ENCODE results near the gene ELMO1.

DNA sequence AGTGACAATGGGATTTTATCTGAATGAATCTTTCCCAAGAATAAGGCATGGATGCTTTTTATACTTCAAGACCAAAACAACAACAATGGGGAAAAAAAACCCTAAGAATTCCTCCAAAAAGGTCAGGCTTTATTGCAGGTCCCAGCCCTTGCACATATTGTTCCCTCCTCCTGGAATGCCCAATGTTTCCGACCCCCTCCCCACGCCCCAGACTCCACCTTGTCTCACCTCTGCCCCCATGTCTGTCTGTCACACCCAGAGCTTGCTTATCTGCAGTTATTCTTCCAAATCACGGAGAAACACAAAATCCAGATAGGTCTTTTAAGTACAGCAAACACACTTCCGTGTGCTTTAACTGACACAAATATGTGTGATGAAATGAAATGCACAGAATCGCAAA lies 43.5 kb downstream of the ELMO1 start:
- TF ChIP-seq CTCF (IDR thresholded peaks at IDR 0.05; ENCODE audit: low read depth, low read length, missing input control) (no peak), JUND (IDR thresholded peaks at IDR 0.05) (no peak), FOXA1 (IDR thresholded peaks at IDR 0.05) (no peak), RAD21 (IDR thresholded peaks at IDR 0.05) (no peak), GABPA (IDR thresholded peaks at IDR 0.05 in 1 of 2, conservative IDR thresholded peaks at IDR 0.05 in 1 of 2) (no peak), TAF1 (conservative IDR thresholded peaks at IDR 0.05) (no peak)
- TF ChIP-seq, protein P1, sequence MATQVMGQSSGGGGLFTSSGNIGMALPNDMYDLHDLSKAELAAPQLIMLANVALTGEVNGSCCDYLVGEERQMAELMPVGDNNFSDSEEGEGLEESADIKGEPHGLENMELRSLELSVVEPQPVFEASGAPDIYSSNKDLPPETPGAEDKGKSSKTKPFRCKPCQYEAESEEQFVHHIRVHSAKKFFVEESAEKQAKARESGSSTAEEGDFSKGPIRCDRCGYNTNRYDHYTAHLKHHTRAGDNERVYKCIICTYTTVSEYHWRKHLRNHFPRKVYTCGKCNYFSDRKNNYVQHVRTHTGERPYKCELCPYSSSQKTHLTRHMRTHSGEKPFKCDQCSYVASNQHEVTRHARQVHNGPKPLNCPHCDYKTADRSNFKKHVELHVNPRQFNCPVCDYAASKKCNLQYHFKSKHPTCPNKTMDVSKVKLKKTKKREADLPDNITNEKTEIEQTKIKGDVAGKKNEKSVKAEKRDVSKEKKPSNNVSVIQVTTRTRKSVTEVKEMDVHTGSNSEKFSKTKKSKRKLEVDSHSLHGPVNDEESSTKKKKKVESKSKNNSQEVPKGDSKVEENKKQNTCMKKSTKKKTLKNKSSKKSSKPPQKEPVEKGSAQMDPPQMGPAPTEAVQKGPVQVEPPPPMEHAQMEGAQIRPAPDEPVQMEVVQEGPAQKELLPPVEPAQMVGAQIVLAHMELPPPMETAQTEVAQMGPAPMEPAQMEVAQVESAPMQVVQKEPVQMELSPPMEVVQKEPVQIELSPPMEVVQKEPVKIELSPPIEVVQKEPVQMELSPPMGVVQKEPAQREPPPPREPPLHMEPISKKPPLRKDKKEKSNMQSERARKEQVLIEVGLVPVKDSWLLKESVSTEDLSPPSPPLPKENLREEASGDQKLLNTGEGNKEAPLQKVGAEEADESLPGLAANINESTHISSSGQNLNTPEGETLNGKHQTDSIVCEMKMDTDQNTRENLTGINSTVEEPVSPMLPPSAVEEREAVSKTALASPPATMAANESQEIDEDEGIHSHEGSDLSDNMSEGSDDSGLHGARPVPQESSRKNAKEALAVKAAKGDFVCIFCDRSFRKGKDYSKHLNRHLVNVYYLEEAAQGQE (IDR thresholded peaks at IDR 0.05): no peak
- TF ChIP-seq, protein P2, sequence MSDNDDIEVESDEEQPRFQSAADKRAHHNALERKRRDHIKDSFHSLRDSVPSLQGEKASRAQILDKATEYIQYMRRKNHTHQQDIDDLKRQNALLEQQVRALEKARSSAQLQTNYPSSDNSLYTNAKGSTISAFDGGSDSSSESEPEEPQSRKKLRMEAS (IDR thresholded peaks at IDR 0.05): no peak

Data from liver (tissue), 3 donors.